NT2/D1 (cell line): ENCODE data around the gene VWA3A.
"Not testable (repeated sequence)": the region's sequence is repeated elsewhere in the genome, so short reads cannot be mapped to it uniquely, and the experiment has no call there.

Experiments used
- DNase-seq: peaks from one replicate; pipeline ENCODE4 v3.0.0-alpha.2; 2011; ENCODE audit warnings: low read depth, low spot score
- H3K27me3 ChIP-seq: 2 replicates; pipeline ENCODE4 v1.6.0; 2011; ENCODE audit warnings: mild to moderate bottlenecking; ENCODE audit not compliant: insufficient read length, insufficient read depth
- H3K36me3 ChIP-seq: 2 replicates; pipeline ENCODE4 v1.6.1; 2011; ENCODE audit warnings: mild to moderate bottlenecking, low read length, mixed read lengths; ENCODE audit not compliant: insufficient read depth, insufficient read length
- H3K4me1 ChIP-seq: 2 replicates; pipeline ENCODE4 v1.5.1; 2011; ENCODE audit not compliant: insufficient read depth, insufficient read length
- H3K4me3 ChIP-seq: 2 replicates; pipeline ENCODE4 v1.5.1; 2011; ENCODE audit warnings: low read depth; ENCODE audit not compliant: insufficient read length
- H3K9ac ChIP-seq: 2 replicates; pipeline ENCODE4 v1.6.0; 2011; ENCODE audit warnings: low read depth; ENCODE audit not compliant: insufficient read length
- H3K9me3 ChIP-seq: 2 replicates; pipeline ENCODE4 v1.5.1; 2011; ENCODE audit warnings: mild to moderate bottlenecking, low read length; ENCODE audit not compliant: insufficient read depth
- SUZ12 ChIP-seq: IDR thresholded peaks from 2 replicates; pipeline ENCODE4 v1.6.1; 2011; ENCODE audit not compliant: insufficient read length, insufficient read depth; ENCODE audit errors: extremely low read depth
- YY1 ChIP-seq: IDR thresholded peaks from 2 replicates; pipeline ENCODE4 v1.6.1; 2011; ENCODE audit not compliant: insufficient read length, insufficient read depth
- ZNF274 ChIP-seq: IDR thresholded peaks from 2 replicates; pipeline ENCODE4 v1.6.1; 2011; ENCODE audit warnings: mild to moderate bottlenecking, low read depth, low read length

Gene VWA3A

DNA sequence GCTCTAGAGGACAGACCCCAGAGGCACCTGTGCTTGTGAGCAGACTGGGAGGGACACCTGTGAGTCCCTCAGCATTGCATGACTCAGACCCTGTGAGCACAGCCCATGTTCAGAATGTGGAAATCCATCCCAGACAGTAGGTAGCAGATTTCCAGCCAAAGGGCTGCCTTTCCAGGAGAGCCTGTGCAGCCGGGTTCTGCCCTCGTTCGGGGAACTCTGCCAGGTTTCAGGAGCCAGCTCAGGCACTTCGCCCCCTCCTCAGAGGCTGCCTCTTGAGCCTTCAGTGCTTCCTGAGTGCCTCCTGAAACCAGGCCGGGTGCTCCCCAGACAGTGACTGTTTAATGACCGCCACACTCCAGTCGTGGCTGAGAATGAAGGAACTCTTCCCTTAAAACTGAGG lies 46.7 kb downstream of the VWA3A start:
- H3K27me3 ChIP-seq: no peaks in the 10 kb centered on the region
- no peak for DNase-seq
- H3K4me1 ChIP-seq: peaks cover 2% of the 10 kb centered on the region
- H3K9ac ChIP-seq: no peak overlapping the region
- H3K9me3 ChIP-seq: no peaks in the 10 kb centered on the region
- TF ChIP-seq SUZ12 (no peak), ZNF274 (no peak), YY1 (no peak)
- no peaks in the 10 kb centered on the region for H3K36me3 ChIP-seq
- no peak overlapping the region for H3K4me3 ChIP-seq

DNA sequence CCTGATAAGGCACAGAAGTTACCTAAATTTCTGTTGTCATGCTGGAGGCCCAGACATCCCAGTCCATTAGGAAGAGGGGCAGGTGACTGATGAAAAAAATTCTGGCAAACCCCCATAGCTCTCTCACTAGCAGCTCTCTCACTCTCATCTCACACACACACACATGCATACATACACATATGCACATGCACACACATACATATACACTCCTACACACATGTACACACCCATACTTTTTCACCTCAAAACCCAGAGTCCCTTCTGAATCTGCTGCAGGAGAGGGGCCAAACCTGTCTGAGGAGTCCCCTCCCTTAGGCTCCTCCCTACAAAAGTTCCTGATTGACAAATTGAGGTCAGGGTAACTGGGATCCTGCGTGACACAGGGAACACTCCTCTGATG lies 47.4 kb downstream of the VWA3A start:
- no peak for TF ChIP-seq YY1
- TF ChIP-seq ZNF274: no peak
- TF ChIP-seq SUZ12: no peak
- H3K4me1 ChIP-seq: peaks cover 2% of the 10 kb centered on the region
- no peak overlapping the region for H3K9ac ChIP-seq
- H3K36me3 ChIP-seq: no peaks in the 10 kb centered on the region
- no peaks in the 10 kb centered on the region for H3K27me3 ChIP-seq
- no peaks in the 10 kb centered on the region for H3K9me3 ChIP-seq
- no peak for DNase-seq
- no peak overlapping the region for H3K4me3 ChIP-seq

DNA sequence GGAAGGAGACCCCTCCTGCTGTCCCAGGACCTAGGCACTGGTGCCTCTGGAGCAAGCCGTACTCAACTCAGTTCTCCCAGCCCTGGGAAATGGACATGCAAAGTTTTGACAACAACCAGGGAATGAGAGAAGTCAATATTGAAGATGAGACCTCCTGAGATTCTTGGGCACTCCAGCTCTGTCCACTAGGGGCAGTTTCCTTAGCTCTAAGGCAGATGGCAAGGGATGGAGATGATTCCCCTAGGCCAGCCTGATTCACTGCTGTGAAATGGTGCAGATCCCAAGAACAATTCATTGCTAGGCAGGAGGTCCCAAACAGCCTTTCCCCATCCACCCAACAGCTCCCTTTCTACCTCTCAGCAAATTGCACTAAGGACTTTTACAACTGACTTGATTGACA lies 49.4 kb downstream of the VWA3A start:
- Histone ChIP-seq H3K36me3 (no peaks in the 10 kb centered on the region), H3K4me3 (no peak overlapping the region), H3K4me1 (peaks cover 2% of the 10 kb centered on the region), H3K27me3 (no peaks in the 10 kb centered on the region), H3K9me3 (no peaks in the 10 kb centered on the region), H3K9ac (no peak overlapping the region)
- TF ChIP-seq ZNF274: no peak
- TF ChIP-seq YY1: no peak
- DNase-seq: peak; percentile 54

DNA sequence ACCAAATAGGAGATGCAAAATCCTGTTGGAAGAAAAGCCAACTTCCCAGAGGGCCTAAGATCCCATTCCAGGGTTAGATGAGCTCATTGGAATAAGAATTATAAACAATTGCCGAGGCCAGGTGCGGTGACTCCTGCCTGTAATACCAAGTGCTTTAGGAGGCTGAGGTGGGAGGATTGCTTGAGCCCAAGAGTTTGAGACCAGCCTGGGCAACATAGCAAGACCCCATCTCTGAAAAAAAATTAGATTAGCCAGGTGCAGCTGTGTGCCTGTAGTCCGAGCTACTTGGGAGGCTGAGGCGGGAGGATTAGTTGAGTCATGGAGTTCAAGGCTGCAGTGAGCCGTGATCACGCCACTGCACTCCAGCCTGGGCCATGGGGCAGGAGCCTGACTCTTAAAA lies 52.2 kb downstream of the VWA3A start:
- Histone ChIP-seq H3K9ac (no peak overlapping the region), H3K4me1 (no peaks in the 10 kb centered on the region), H3K9me3 (no peaks in the 10 kb centered on the region), H3K36me3 (no peaks in the 10 kb centered on the region), H3K4me3 (no peak overlapping the region), H3K27me3 (no peaks in the 10 kb centered on the region)
- no peak for DNase-seq
- no peak for TF ChIP-seq ZNF274
- no peak for TF ChIP-seq YY1
- TF ChIP-seq SUZ12: no peak

DNA sequence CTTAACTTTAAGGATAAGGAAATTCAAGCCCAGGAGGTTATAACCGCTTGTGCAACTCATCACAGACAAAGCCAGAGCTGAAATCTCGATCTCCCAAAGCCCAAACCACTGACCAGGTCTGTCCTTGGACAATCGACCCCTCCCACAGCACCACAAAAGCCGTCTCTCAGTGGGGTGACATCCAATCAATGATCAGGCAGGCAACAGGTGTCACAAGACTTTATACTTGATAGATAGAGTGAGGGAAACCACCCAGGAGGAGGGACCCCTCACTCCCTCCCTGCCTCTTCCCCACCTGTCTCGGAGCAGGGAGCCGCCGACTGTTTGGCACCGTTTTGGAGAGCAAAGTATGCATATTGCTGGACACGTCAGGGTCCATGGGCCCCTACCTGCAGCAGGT lies 55.5 kb downstream of the VWA3A start:
- H3K4me3 ChIP-seq: no peak overlapping the region
- no peak for DNase-seq
- H3K36me3 ChIP-seq: no peaks in the 10 kb centered on the region
- H3K9ac ChIP-seq: no peak overlapping the region
- TF ChIP-seq SUZ12: no peak
- no peak for TF ChIP-seq YY1
- no peak for TF ChIP-seq ZNF274
- H3K27me3 ChIP-seq: no peaks in the 10 kb centered on the region
- no peaks in the 10 kb centered on the region for H3K9me3 ChIP-seq
- no peaks in the 10 kb centered on the region for H3K4me1 ChIP-seq

DNA sequence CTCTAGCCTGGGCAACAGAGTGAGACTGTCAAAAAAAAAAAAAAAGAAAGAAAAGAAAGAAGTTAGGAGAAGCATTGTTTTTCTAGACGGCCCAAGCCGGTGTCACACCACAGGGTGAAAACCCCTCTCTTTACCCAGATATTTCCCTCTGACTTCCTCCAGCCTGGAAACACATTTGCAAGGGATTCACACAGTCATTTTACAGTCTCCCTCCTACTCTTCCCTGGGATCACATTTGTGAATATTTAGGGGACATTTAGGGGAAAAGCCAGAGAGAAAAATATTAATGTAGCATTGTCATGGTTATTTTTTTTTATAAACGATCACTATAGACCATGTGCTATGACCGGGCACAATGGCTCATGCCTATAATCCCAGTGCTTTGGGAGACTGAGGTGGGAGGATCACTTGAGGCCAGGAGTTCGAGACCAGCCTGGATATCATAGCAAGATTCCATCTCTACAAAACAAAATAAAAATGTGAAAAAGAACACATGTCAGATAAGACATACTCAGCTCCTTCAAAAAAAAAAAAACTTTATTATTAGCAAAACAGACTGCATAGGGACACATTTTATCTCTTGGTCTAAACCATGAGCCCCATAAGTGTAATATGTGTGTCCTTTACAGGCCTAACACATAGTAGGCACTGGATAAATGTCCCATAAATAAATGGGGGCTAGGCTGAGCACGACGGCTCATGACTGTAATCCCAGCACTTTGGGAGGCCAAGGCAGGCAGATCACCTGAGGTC lies 59.1 kb downstream of the VWA3A start:
- Histone ChIP-seq H3K27me3 (no peaks in the 10 kb centered on the region), H3K9ac (no peak overlapping the region), H3K4me1 (peaks cover 6% of the 10 kb centered on the region), H3K9me3 (no peaks in the 10 kb centered on the region), H3K4me3 (no peak overlapping the region), H3K36me3 (no peaks in the 10 kb centered on the region)
- no peak for TF ChIP-seq SUZ12
- no peak for TF ChIP-seq ZNF274
- TF ChIP-seq YY1: no peak
- no peak for DNase-seq

DNA sequence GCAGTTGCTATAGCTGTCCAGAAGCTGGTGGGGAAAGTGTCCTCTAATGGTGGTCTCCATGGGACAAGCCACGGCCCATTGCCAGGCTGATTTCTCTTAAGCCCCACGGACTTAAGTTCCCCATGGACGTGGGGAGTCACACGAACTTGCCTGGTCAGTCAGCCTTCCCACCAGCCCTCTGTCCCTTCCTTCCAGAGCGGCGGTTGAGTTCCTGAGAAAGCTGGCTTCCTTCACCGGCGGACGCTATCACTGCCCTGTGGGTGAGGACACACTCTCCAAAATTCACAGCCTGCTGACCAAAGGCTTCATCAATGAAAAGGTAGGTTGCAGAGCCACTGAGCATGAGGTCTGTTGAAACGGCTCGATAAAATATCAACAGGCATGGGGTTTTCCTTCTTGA lies 60.0 kb downstream of the VWA3A start:
- no peaks in the 10 kb centered on the region for H3K27me3 ChIP-seq
- peaks cover 6% of the 10 kb centered on the region for H3K4me1 ChIP-seq
- H3K4me3 ChIP-seq: no peak overlapping the region
- no peaks in the 10 kb centered on the region for H3K9me3 ChIP-seq
- TF ChIP-seq YY1 (no peak), SUZ12 (no peak)
- no peak for DNase-seq
- no peak overlapping the region for H3K9ac ChIP-seq
- no peaks in the 10 kb centered on the region for H3K36me3 ChIP-seq

DNA sequence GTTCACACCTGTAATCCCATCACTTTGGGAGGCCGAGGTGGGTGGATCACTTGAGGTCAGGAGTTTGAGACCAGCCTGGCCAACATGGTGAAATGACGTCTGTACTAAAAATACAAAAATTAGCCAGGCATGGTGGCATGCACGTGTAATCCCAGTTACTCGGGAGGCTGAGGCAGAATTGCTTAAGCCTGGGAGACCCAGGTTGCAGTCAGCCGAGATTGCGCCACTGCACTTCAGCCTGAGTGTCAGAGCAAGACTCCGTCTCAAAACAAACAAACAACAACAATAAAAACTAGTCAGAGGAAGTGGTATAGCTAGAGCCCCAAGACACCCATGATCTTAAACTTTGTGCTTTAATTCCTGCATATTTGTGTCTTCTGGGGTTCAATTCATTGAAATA lies 60.7 kb downstream of the VWA3A start:
- not testable (repeated sequence) for H3K36me3 ChIP-seq, H3K27me3 ChIP-seq, DNase-seq, H3K4me3 ChIP-seq, H3K9me3 ChIP-seq, H3K9ac ChIP-seq, H3K4me1 ChIP-seq
